Upper lobe of left lung (tissue), 4 donors: ENCODE measurements around the gene MEIS1.

Source experiments
- POLR2A ChIP-seq, 4 donors: fragments of 450-650 bp; IDR thresholded peaks; one replicate each; pipeline ENCODE4 v1.5.1; 2016 to 2017; ENCODE audit warnings: antibody characterized with exemption in 4 of 4, mild to moderate bottlenecking in 2 of 4
- POLR2AphosphoS5 ChIP-seq, 2 donors: sonication (generic); formaldehyde crosslinking; IDR thresholded peaks; one replicate each; pipeline ENCODE4 v1.5.1; 2017; ENCODE audit warnings: antibody characterized with exemption in 2 of 2
- TF ChIP-seq, protein P1 (sequence below), 6 experiments: fragments of 450-650 bp in 4 of 6; fragments of 200-600 bp in 2 of 6; sonication (generic) in 2 of 6; IDR thresholded peaks; one replicate each; pipeline ENCODE4 v1.5.1; 2016 to 2019; ENCODE audit warnings: antibody characterized with exemption in 6 of 6

DNA sequence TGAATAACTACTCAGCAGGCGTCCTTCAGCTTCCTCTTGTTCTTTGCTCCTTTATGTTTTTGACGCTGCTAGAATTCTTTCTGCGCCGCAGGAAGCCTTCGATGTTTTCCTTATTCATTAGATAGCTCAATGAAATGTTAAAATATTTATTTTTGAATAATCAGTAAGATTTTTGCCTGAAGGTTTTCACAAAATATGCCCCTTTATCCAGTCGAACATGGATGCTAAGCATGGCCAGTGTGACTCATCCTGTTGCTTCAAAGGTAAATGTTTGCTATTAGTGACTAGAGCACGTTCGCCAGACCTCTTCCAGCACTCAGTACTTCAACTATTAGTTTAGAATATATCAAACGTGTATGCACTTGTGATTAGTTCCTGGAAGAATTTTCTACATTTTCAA, 7.6 kb upstream of the MEIS1 start:
- TF ChIP-seq, protein P1, sequence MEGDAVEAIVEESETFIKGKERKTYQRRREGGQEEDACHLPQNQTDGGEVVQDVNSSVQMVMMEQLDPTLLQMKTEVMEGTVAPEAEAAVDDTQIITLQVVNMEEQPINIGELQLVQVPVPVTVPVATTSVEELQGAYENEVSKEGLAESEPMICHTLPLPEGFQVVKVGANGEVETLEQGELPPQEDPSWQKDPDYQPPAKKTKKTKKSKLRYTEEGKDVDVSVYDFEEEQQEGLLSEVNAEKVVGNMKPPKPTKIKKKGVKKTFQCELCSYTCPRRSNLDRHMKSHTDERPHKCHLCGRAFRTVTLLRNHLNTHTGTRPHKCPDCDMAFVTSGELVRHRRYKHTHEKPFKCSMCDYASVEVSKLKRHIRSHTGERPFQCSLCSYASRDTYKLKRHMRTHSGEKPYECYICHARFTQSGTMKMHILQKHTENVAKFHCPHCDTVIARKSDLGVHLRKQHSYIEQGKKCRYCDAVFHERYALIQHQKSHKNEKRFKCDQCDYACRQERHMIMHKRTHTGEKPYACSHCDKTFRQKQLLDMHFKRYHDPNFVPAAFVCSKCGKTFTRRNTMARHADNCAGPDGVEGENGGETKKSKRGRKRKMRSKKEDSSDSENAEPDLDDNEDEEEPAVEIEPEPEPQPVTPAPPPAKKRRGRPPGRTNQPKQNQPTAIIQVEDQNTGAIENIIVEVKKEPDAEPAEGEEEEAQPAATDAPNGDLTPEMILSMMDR (IDR thresholded peaks at IDR 0.05) = no peak
- TF ChIP-seq POLR2AphosphoS5 (IDR thresholded peaks at IDR 0.05) = no peak
- no peak for TF ChIP-seq POLR2A (IDR thresholded peaks at IDR 0.05)
